ENCODE measurements around the gene GBP1.

- TF ChIP-seq, protein P1, sequence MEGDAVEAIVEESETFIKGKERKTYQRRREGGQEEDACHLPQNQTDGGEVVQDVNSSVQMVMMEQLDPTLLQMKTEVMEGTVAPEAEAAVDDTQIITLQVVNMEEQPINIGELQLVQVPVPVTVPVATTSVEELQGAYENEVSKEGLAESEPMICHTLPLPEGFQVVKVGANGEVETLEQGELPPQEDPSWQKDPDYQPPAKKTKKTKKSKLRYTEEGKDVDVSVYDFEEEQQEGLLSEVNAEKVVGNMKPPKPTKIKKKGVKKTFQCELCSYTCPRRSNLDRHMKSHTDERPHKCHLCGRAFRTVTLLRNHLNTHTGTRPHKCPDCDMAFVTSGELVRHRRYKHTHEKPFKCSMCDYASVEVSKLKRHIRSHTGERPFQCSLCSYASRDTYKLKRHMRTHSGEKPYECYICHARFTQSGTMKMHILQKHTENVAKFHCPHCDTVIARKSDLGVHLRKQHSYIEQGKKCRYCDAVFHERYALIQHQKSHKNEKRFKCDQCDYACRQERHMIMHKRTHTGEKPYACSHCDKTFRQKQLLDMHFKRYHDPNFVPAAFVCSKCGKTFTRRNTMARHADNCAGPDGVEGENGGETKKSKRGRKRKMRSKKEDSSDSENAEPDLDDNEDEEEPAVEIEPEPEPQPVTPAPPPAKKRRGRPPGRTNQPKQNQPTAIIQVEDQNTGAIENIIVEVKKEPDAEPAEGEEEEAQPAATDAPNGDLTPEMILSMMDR (conservative IDR thresholded peaks at IDR 0.05; ENCODE audit: low read depth, low read length) = no peak
- TF ChIP-seq SMC3 (IDR thresholded peaks at IDR 0.05; ENCODE audit: low read depth, low read length) (no peak), MAZ (IDR thresholded peaks at IDR 0.05; ENCODE audit: borderline replicate concordance, low read depth, low read length) (no peak), FOS (IDR thresholded peaks at IDR 0.05; ENCODE audit: low read depth, low read length) (no peak), RFX5 (IDR thresholded peaks at IDR 0.05; ENCODE audit: low read depth, low read length) (no peak), MXI1 (IDR thresholded peaks at IDR 0.05; ENCODE audit: borderline replicate concordance, low read depth, low read length) (peak; percentile 21; the same call in 1 of the 2 replicates), POLR2A (IDR thresholded peaks at IDR 0.05; ENCODE audit: low read depth, low read length) (no peak), ELK1 (IDR thresholded peaks at IDR 0.05; ENCODE audit: borderline replicate concordance, low read depth, low read length) (no peak), RAD21 (IDR thresholded peaks at IDR 0.05; ENCODE audit: low read length) (no peak), BHLHE40 (IDR thresholded peaks at IDR 0.05; ENCODE audit: low read depth, low read length) (no peak), CEBPB (IDR thresholded peaks at IDR 0.05; ENCODE audit: low read depth, low read length) (peak; percentile 90)
- TF ChIP-seq, protein P2, sequence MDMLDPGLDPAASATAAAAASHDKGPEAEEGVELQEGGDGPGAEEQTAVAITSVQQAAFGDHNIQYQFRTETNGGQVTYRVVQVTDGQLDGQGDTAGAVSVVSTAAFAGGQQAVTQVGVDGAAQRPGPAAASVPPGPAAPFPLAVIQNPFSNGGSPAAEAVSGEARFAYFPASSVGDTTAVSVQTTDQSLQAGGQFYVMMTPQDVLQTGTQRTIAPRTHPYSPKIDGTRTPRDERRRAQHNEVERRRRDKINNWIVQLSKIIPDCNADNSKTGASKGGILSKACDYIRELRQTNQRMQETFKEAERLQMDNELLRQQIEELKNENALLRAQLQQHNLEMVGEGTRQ (IDR thresholded peaks at IDR 0.05; ENCODE audit: low read depth, low read length) = no peak
These were observed 42.6 kb downstream of the GBP1 start, which contains the start of gene GBP3 for GRCh38 chr1:89022167-89022959.

Measured in IMR-90 (cell line).